C4-2B (cell line): ENCODE measurements around the gene TMEM175.

Experiments used
- CTCF ChIP-seq: fragments of 450-650 bp; conservative IDR thresholded peaks from 2 replicates; pipeline ENCODE4 v1.5.1; 2017; ENCODE audit warnings: mild to moderate bottlenecking
- ZFX ChIP-seq: fragments of 450-650 bp; IDR thresholded peaks from 2 replicates; pipeline ENCODE4 v1.6.1; 2017

GRCh38 chr4:931960-932712 lies at the start of gene TMEM175, which contains the start of gene GAK:
- TF ChIP-seq CTCF (no peak), ZFX (peak; percentile 43; the same call in 1 of the 2 replicates)
